ENCODE data around the gene TNFSF13.

DNA sequence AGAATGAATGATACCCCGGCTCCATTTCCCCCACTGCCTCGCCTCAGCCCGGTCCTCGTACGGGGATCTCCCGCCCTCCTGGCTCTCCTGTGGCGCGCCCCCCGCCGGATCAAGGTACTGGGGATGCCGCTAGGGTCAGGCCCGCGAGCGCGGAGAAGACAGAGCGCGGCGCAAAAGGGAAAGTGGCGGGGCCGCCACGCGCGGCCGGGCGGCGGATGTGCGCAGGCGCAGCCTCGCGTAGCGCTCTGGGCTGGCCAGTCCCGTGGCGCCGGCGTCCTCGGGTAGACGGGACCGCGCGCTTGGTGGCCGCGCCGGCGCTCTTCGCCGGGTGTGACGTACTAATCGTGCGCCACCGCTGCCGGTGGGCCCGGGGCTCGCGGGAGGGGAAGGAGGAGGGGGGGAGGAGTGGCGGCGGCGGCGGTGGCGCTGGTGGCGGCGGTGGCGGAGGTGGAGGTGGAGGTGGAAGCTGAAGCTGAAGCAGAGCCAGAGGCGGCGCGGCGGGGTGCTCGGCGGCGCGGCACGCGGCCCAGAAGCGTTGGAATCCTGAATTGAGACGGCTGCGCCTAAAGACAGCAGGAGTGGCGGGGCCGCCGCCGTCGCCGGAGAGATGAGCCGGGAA lies 3.1 kb downstream of the TNFSF13 start, which contains the start of gene SENP3:
- TF ChIP-seq, protein P1, sequence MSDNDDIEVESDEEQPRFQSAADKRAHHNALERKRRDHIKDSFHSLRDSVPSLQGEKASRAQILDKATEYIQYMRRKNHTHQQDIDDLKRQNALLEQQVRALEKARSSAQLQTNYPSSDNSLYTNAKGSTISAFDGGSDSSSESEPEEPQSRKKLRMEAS (IDR thresholded peaks at IDR 0.05), result no peak; the same call in 1 of the 2 replicates
- TF ChIP-seq, protein P2, sequence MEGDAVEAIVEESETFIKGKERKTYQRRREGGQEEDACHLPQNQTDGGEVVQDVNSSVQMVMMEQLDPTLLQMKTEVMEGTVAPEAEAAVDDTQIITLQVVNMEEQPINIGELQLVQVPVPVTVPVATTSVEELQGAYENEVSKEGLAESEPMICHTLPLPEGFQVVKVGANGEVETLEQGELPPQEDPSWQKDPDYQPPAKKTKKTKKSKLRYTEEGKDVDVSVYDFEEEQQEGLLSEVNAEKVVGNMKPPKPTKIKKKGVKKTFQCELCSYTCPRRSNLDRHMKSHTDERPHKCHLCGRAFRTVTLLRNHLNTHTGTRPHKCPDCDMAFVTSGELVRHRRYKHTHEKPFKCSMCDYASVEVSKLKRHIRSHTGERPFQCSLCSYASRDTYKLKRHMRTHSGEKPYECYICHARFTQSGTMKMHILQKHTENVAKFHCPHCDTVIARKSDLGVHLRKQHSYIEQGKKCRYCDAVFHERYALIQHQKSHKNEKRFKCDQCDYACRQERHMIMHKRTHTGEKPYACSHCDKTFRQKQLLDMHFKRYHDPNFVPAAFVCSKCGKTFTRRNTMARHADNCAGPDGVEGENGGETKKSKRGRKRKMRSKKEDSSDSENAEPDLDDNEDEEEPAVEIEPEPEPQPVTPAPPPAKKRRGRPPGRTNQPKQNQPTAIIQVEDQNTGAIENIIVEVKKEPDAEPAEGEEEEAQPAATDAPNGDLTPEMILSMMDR (IDR thresholded peaks at IDR 0.05; ENCODE audit: control extremely low read depth in 1 of 3, insufficient read depth in 1 of 3, low read depth in 1 of 3, low read length in 3 of 3), result peak in 1 of 3 experiments; percentile 11; a peak in 1 of 4 replicates
- no peak for TF ChIP-seq EZH2 (IDR thresholded peaks at IDR 0.05; ENCODE audit: low read depth, low read length, severe bottlenecking)

All from H1 (cell line).